Body of pancreas (tissue), 4 donors: Measurements from ENCODE around the gene EDEM2. TPM values are rescaled to one million over a fixed set of nuclear protein-coding genes. Genes with fewer than 3 reads are reported as not detected.

ENCODE experiments used
- ATAC-seq: fragments of 150-250 bp; one replicate; pipeline ENCODE4 v1.9.1; 2016
- DNase-seq, 4 donors: peaks; one replicate each; pipeline ENCODE4 v3.0.0-alpha.2; 2019
- H3K27ac ChIP-seq, 4 donors: fragments of 200-600 bp; sonication (generic); 1 replicate in 3 of 4; 2 replicates in 1 of 4; pipeline versions ENCODE4 v1.5.1 to v1.6.1; 2016 to 2019; ENCODE audit warnings: mild to moderate bottlenecking in 1 of 4, mixed read lengths in 1 of 4, moderate library complexity in 1 of 4
- H3K27me3 ChIP-seq, 2 donors: fragments of 200-600 bp; sonication (generic); one replicate each; pipeline ENCODE4 v1.6.0; 2016; ENCODE audit warnings: mild to moderate bottlenecking in 1 of 2
- H3K36me3 ChIP-seq, 2 donors: fragments of 200-600 bp; sonication (generic); replicated peaks in 1 of 2; 2 replicates each; pipeline ENCODE4 v1.5.1; 2016; ENCODE audit warnings: low read depth in 2 of 2; ENCODE audit not compliant: insufficient read depth in 1 of 2
- H3K4me1 ChIP-seq: fragments of 200-600 bp; sonication (generic); one replicate; pipeline ENCODE4 v1.6.0; 2016
- H3K4me3 ChIP-seq, 2 donors: fragments of 200-600 bp; sonication (generic); 1 replicate in 1 of 2; 2 replicates in 1 of 2; pipeline ENCODE4 v1.5.1; 2016 to 2019
- H3K9me3 ChIP-seq, 3 donors: fragments of 200-600 bp; sonication (generic); 1 replicate in 2 of 3; 2 replicates in 1 of 3; pipeline ENCODE4 v1.5.1; 2016
- CTCF ChIP-seq, 7 experiments: fragments of 450-650 bp in 4 of 7; fragments of 200-600 bp in 3 of 7; sonication (generic) in 3 of 7; IDR thresholded peaks; one replicate each; pipeline ENCODE4 v1.5.1; 2016 to 2019; ENCODE audit warnings: antibody characterized with exemption in 7 of 7
- POLR2A ChIP-seq, 3 donors: fragments of 450-650 bp; IDR thresholded peaks; one replicate each; pipeline ENCODE4 v1.6.1; 2016; ENCODE audit warnings: antibody characterized with exemption in 3 of 3, mild to moderate bottlenecking in 2 of 3
- WGBS, 2 donors: methylation state at CpG; one replicate each; pipeline ENCODE4 v1.1.5; 2017; 5-methylcytosine and 5-hydroxymethylcytosine counted together
- intact Hi-C: fragments of 100-400 bp; cut with DNase I; formaldehyde crosslinking; loops from one replicate; pipeline ENCODE4 v1.15.1; 2023
- total RNA-seq, 2 donors: library from RNA; depleted of rRNA; stranded (reverse); fragments of >200 nt; gene quantifications; one replicate each; pipeline ENCODE4 v1.1.0, GENCODE V29; 2016

Gene EDEM2
- total RNA-seq, 2 donors from 2014 or later = 18.1 to 24.6 TPM

- 79 to 84% methylated on average over 8 of the region's 8 CpGs for WGBS, 2 donors
- no peaks in the 10 kb centered on the region for H3K9me3 ChIP-seq
- ATAC-seq = no peak
- H3K4me1 ChIP-seq = peaks cover 3% of the 10 kb centered on the region
- TF ChIP-seq CTCF (IDR thresholded peaks at IDR 0.05) (no peak), POLR2A (IDR thresholded peaks at IDR 0.05) (no peak)
- no peak overlapping the region for H3K27ac ChIP-seq
- DNase-seq = no peak
- no peaks in the 10 kb centered on the region for H3K36me3 ChIP-seq
- H3K27me3 ChIP-seq = no peaks in the 10 kb centered on the region
- intact Hi-C loops = no loop called here
- H3K4me3 ChIP-seq = no peak overlapping the region
Observed at GRCh38 chr20:35101620-35102019, 45.5 kb downstream of the EDEM2 start.

GRCh38 chr20:35093267-35093884 is 53.8 kb downstream of the EDEM2 start:
- ATAC-seq = no peak
- H3K4me3 ChIP-seq = no peak overlapping the region
- TF ChIP-seq POLR2A (IDR thresholded peaks at IDR 0.05) = no peak
- TF ChIP-seq CTCF (IDR thresholded peaks at IDR 0.05) = no peak
- H3K4me1 ChIP-seq = peaks cover 32% of the 10 kb centered on the region
- H3K27ac ChIP-seq = peak overlapping the region in 3 of 4 donors; percentile 79 to 93 (median 92)
- no peak for DNase-seq
- no peaks in the 10 kb centered on the region for H3K36me3 ChIP-seq
- no peaks in the 10 kb centered on the region for H3K9me3 ChIP-seq
- intact Hi-C loops = no loop called here
- H3K27me3 ChIP-seq = no peaks in the 10 kb centered on the region
- 72 to 75% methylated on average over 8 of the region's 8 CpGs for WGBS, 2 donors

GRCh38 chr20:35092524-35093266 is 54.4 kb downstream of the EDEM2 start, which contains the start of gene TRPC4AP:
TRPC4AP (minus strand) TSS chr20:35092807; CDS start chr20:35092781, 26 bp downstream.
- peaks cover 38% of the 10 kb centered on the region for H3K4me1 ChIP-seq
- H3K9me3 ChIP-seq = no peaks in the 10 kb centered on the region
- H3K36me3 ChIP-seq = no peaks in the 10 kb centered on the region
- H3K4me3 ChIP-seq = peak within 1 kb of the TSS; percentile 70
- ATAC-seq (peak; percentile 97), DNase-seq (peak; percentile 88 to 90 (median 88))
- peak; percentile 59 to 83 (median 81) for TF ChIP-seq POLR2A (IDR thresholded peaks at IDR 0.05)
- peak; percentile 96 to 100 (median 98) for TF ChIP-seq CTCF (IDR thresholded peaks at IDR 0.05)
- H3K27ac ChIP-seq = peak within 1 kb of the TSS; percentile 79 to 93 (median 90)
- WGBS, 2 donors = 1 to 8% methylated on average over 15 to 51 of the region's 69 CpGs
- H3K27me3 ChIP-seq = no peaks in the 10 kb centered on the region
- intact Hi-C loops = no loop called here

- 0 to 1% methylated on average over 16 to 28 of the region's 28 CpGs for WGBS, 2 donors
- no peaks in the 10 kb centered on the region for H3K9me3 ChIP-seq
- ATAC-seq (no peak), DNase-seq (peak in 2 of 4 donors; percentile 12 to 31)
- H3K36me3 ChIP-seq = no peaks in the 10 kb centered on the region
- peak overlapping the region; percentile 79 to 93 (median 90) for H3K27ac ChIP-seq
- peaks cover 39% of the 10 kb centered on the region for H3K4me1 ChIP-seq
- H3K4me3 ChIP-seq = peak overlapping the region; percentile 70
- intact Hi-C loops = no loop called here
- no peaks in the 10 kb centered on the region for H3K27me3 ChIP-seq
- TF ChIP-seq POLR2A (IDR thresholded peaks at IDR 0.05) (no peak), CTCF (IDR thresholded peaks at IDR 0.05) (no peak)
Observed at GRCh38 chr20:35091816-35092523, 55.2 kb downstream of the EDEM2 start.
